KG1 (cell line): ENCODE measurements around the gene UBQLN3.

Source experiments
- DNase-seq: peaks from one replicate; lab custom pipeline; 2025; lab: John Stamatoyannopoulos, UW

UBQLN3 gene

GRCh38 chr11:5509803-5510202 is at the start of gene UBQLN3:
Gene UBQLN3, minus strand, starts transcription at chr11:5509957. Its CDS starts 399 bp downstream, at chr11:5509558.
- DNase-seq, result no peak

GRCh38 chr11:5557751-5558150 is 48.0 kb upstream of the UBQLN3 start:
- DNase-seq, result no peak

GRCh38 chr11:5556596-5557188 is 46.9 kb upstream of the UBQLN3 start:
- no peak for DNase-seq

- no peak for DNase-seq
Observed at GRCh38 chr11:5553343-5553742, 43.6 kb upstream of the UBQLN3 start.

GRCh38 chr11:5550440-5551095 is 40.8 kb upstream of the UBQLN3 start:
- DNase-seq, result no peak

GRCh38 chr11:5548440-5548839 is 38.7 kb upstream of the UBQLN3 start, which contains the start of gene OR52H1:
Gene OR52H1, minus strand, starts transcription at chr11:5548540. Its CDS starts 3,035 bp downstream, at chr11:5545505.
- no peak for DNase-seq

GRCh38 chr11:5547982-5548381 is 38.2 kb upstream of the UBQLN3 start:
- DNase-seq, result no peak

- no peak for DNase-seq
Observed at GRCh38 chr11:5546457-5546856, 36.7 kb upstream of the UBQLN3 start.

- no peak for DNase-seq
Observed at GRCh38 chr11:5541427-5541826, 31.7 kb upstream of the UBQLN3 start.

GRCh38 chr11:5536482-5536881 is 26.7 kb upstream of the UBQLN3 start:
- DNase-seq, result no peak

- DNase-seq, result no peak
Observed at GRCh38 chr11:5534046-5534445, 24.3 kb upstream of the UBQLN3 start.

- DNase-seq, result no peak
Observed at GRCh38 chr11:5531053-5531831, 21.5 kb upstream of the UBQLN3 start.

- no peak for DNase-seq
Observed at GRCh38 chr11:5528495-5528894, 18.7 kb upstream of the UBQLN3 start.

GRCh38 chr11:5527716-5528115 is 18.0 kb upstream of the UBQLN3 start:
- DNase-seq, result no peak

- no peak for DNase-seq
Observed at GRCh38 chr11:5524756-5525155, 15.0 kb upstream of the UBQLN3 start.

- DNase-seq, result no peak
Observed at GRCh38 chr11:5522308-5522707, 12.6 kb upstream of the UBQLN3 start.

GRCh38 chr11:5521540-5521939 is 11.8 kb upstream of the UBQLN3 start:
- no peak for DNase-seq

GRCh38 chr11:5516599-5516998 is 6.8 kb upstream of the UBQLN3 start, which contains the start of gene UBQLNL:
Gene UBQLNL, minus strand, starts transcription at chr11:5516699. Its CDS starts 258 bp downstream, at chr11:5516441.
- no peak for DNase-seq

GRCh38 chr11:5514841-5515240 is 5.1 kb upstream of the UBQLN3 start:
- no peak for DNase-seq

- no peak for DNase-seq
Observed at GRCh38 chr11:5508605-5509004, 1.2 kb downstream of the UBQLN3 start.

GRCh38 chr11:5507933-5508305 is 1.8 kb downstream of the UBQLN3 start:
- no peak for DNase-seq

GRCh38 chr11:5507177-5507932 is 2.4 kb downstream of the UBQLN3 start:
- no peak for DNase-seq
